SKM-1 (cell line): ENCODE data around the gene C1orf87.

Experiments used
- DNase-seq: peaks from one replicate; lab custom pipeline; 2025; ENCODE audit not compliant: unreplicated experiment; lab: John Stamatoyannopoulos, UW

Gene C1orf87

GRCh38 chr1:59948990-59949389 is 124.6 kb downstream of the C1orf87 start:
- DNase-seq = no peak

- peak; percentile 29 for DNase-seq
Observed at GRCh38 chr1:59947047-59947938, 126.3 kb downstream of the C1orf87 start.

- DNase-seq = no peak
Observed at GRCh38 chr1:59945790-59946189, 127.8 kb downstream of the C1orf87 start.
